SU-DHL-6 (cell line): Measurements from ENCODE around the gene NFKBIE.

Experiments
- H2AFZ ChIP-seq: fragments of 200-600 bp; sonication (generic); 2 replicates; pipeline ENCODE4 v1.6.1; 2014; ENCODE audit warnings: low read depth, mild to moderate bottlenecking, moderate library complexity, mixed read lengths, antibody characterized with exemption, low read length; ENCODE audit not compliant: severe bottlenecking
- H3F3A ChIP-seq: fragments of 200-600 bp; shearing (Covaris generic); 2 replicates; pipeline ENCODE4 v1.6.0; 2016; ENCODE audit warnings: antibody characterized with exemption, mild to moderate bottlenecking; ENCODE audit not compliant: insufficient read depth
- H3K27ac ChIP-seq: fragments of 200-600 bp; sonication (generic); 2 replicates; pipeline ENCODE4 v1.5.1; 2016; ENCODE audit warnings: low read depth, mild to moderate bottlenecking, low read length, moderate library complexity, mixed read lengths
- H3K27me3 ChIP-seq: fragments of 200-600 bp; sonication (generic), shearing (Covaris generic); 2 replicates; pipeline ENCODE4 v1.6.0; 2014; ENCODE audit warnings: mild to moderate bottlenecking, low read length
- H3K36me3 ChIP-seq: fragments of 200-600 bp; sonication (generic); 2 replicates; pipeline ENCODE4 v1.6.1; 2014; ENCODE audit warnings: mild to moderate bottlenecking, low read length, mixed read lengths
- H3K4me2 ChIP-seq: fragments of 300-600, 200-600 bp; shearing (Covaris generic), sonication (generic); 2 replicates; pipeline ENCODE4 v1.6.0; 2014; ENCODE audit warnings: low read length, low read depth, mild to moderate bottlenecking; ENCODE audit not compliant: poor library complexity, severe bottlenecking
- H3K4me3 ChIP-seq: fragments of 200-600 bp; sonication (generic); 2 replicates; pipeline ENCODE4 v1.5.1; 2014; ENCODE audit warnings: antibody characterized with exemption, low read length, mild to moderate bottlenecking, mixed read lengths; ENCODE audit not compliant: insufficient read depth, poor library complexity, severe bottlenecking
- H3K79me2 ChIP-seq: fragments of 200-600 bp; sonication (generic); 2 replicates; pipeline ENCODE4 v1.6.1; 2014; ENCODE audit warnings: mild to moderate bottlenecking, low read length, moderate library complexity; ENCODE audit not compliant: insufficient read depth
- H3K9ac ChIP-seq: fragments of 200-600 bp; sonication (generic); 2 replicates; pipeline ENCODE4 v1.7.0; 2014; ENCODE audit warnings: mild to moderate bottlenecking, low read length
- H3K9me2 ChIP-seq: fragments of 200-600 bp; sonication (generic); replicated peaks from 2 replicates; pipeline ENCODE4 v1.6.1; 2014; ENCODE audit warnings: low read length; ENCODE audit not compliant: insufficient read depth
- H3K9me3 ChIP-seq: fragments of 200-600 bp; sonication (generic); 2 replicates; pipeline ENCODE4 v1.6.1; 2014; ENCODE audit warnings: low read length, mixed read lengths; ENCODE audit not compliant: insufficient read depth
- H4K20me1 ChIP-seq: fragments of 200-600 bp; sonication (generic); 2 replicates; pipeline ENCODE4 v1.6.1; 2014; ENCODE audit warnings: low read depth, mild to moderate bottlenecking, antibody characterized with exemption, low read length, moderate library complexity, mixed read lengths
- CTCF ChIP-seq: fragments of 200-600 bp; sonication (generic); IDR thresholded peaks from one replicate; pipeline ENCODE4 v1.5.1; 2017; ENCODE audit warnings: antibody characterized with exemption, mild to moderate bottlenecking, low read length, moderate library complexity; ENCODE audit not compliant: insufficient read depth, poor library complexity, severe bottlenecking
- EZH2phosphoT487 ChIP-seq: fragments of 200-600 bp; sonication (generic), shearing (Covaris generic); conservative IDR thresholded peaks from 2 replicates; pipeline ENCODE4 v1.6.1; 2018; ENCODE audit warnings: mild to moderate bottlenecking, antibody characterized with exemption, low read length, moderate library complexity, mixed read lengths

NFKBIE gene

DNA sequence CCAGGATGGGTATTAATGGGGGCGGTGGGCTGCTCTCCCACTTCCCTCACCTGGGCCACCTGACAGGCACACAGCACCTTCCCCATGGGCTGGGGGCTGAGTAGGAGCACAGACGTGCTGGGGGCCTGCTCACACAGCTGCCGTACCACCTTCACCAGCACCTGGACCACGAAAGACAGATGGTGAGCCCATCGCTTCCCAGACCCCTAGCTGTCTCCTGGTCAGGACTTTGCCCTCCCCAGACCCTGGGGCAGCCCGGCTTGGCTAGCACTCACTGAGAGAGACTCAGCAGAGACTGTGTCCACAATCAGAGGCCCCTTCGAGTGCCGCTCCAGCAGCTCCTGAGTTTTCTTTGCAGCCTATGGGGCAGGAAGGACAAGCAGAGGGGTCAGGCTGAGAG lies 35.8 kb upstream of the NFKBIE start:
- Histone ChIP-seq H3F3A (no peaks in the 10 kb centered on the region), H3K4me3 (no peak overlapping the region), H3K4me2 (no peak overlapping the region), H3K27ac (no peak overlapping the region), H3K27me3 (no peaks in the 10 kb centered on the region), H3K79me2 (no peaks in the 10 kb centered on the region), H3K36me3 (no peaks in the 10 kb centered on the region), H3K9ac (no peak overlapping the region), H4K20me1 (no peaks in the 10 kb centered on the region), H3K9me2 (no peaks in the 10 kb centered on the region), H3K9me3 (no peaks in the 10 kb centered on the region), H2AFZ (no peak overlapping the region)
- TF ChIP-seq CTCF (no peak), EZH2phosphoT487 (no peak)

- Histone ChIP-seq H3K9me2 (no peaks in the 10 kb centered on the region), H3F3A (no peaks in the 10 kb centered on the region), H3K36me3 (no peaks in the 10 kb centered on the region), H3K27me3 (no peaks in the 10 kb centered on the region), H3K4me3 (no peak overlapping the region), H3K79me2 (no peaks in the 10 kb centered on the region), H3K4me2 (no peak overlapping the region), H2AFZ (no peak overlapping the region), H3K27ac (no peak overlapping the region), H3K9me3 (no peaks in the 10 kb centered on the region), H4K20me1 (no peaks in the 10 kb centered on the region), H3K9ac (no peak overlapping the region)
- no peak for TF ChIP-seq CTCF
These were observed 35.0 kb upstream of the NFKBIE start for GRCh38 chr6:44300292-44300823.

GRCh38 chr6:44298864-44299263 lies 33.5 kb upstream of the NFKBIE start:
- H3K79me2 ChIP-seq, result no peaks in the 10 kb centered on the region
- no peaks in the 10 kb centered on the region for H3K36me3 ChIP-seq
- no peak overlapping the region for H3K4me2 ChIP-seq
- no peaks in the 10 kb centered on the region for H3F3A ChIP-seq
- TF ChIP-seq EZH2phosphoT487, result no peak
- no peak for TF ChIP-seq CTCF
- no peak overlapping the region for H3K9ac ChIP-seq
- no peaks in the 10 kb centered on the region for H4K20me1 ChIP-seq
- H3K9me3 ChIP-seq, result no peaks in the 10 kb centered on the region
- H3K9me2 ChIP-seq, result no peaks in the 10 kb centered on the region
- H2AFZ ChIP-seq, result no peak overlapping the region
- H3K27ac ChIP-seq, result no peak overlapping the region
- H3K4me3 ChIP-seq, result no peak overlapping the region
- H3K27me3 ChIP-seq, result no peaks in the 10 kb centered on the region
